SH-SY5Y (cell line): ENCODE results near the gene SART1.

Experiments used
- GATA2 ChIP-seq: IDR thresholded peaks from 2 replicates; pipeline ENCODE4 v1.6.1; 2011; ENCODE audit warnings: mild to moderate bottlenecking, low read depth, low read length
- GATA3 ChIP-seq: IDR thresholded peaks from 2 replicates; pipeline ENCODE4 v1.6.1; 2011; ENCODE audit warnings: low read depth, mild to moderate bottlenecking, low read length, moderate library complexity

DNA sequence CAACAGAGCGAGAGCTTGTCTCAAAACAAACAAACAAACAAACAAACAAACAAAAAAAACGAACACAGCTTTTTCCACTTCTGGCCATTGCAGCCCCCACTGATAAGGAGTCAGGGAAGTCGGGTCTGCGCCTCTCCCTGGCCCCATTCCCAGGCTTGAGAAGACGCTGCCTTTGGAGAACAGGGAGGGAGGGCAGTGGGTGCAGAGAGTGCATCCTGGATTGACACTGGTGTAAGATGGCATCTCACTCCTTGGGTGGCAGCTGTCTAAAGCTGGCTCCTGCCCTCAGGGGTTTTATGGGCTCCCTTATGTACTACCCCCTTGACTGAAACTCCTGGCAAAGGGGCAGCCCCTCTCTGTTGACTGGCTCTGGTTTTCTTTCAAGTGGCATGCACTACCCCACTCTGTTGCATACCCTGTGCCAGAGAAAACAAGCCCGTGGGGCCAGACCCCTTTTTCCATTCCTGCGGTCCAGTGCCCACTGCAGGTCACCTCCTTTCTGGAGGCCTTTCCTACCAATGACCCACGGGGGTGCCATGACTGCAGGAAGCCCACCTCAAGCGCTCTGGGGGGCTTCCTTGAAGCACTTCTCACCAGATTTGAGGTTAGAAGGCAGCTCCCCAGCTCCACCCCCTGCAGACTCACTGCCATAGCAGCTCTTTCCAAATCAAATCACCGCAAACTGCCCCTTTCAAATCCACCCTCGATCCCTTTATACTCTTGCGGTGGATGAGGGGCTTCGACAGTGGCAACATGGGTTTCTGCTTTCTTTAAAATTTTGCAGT is 29.6 kb upstream of the SART1 start:
- no peak for TF ChIP-seq GATA3
- no peak for TF ChIP-seq GATA2
